HCT116 (cell line): Measurements from ENCODE around the gene YARS2. TPM values are rescaled to one million over a fixed set of nuclear protein-coding genes. Genes with fewer than 3 reads are reported as not detected.

Experiments used
- ATAC-seq: fragments of 200-7000 bp; cut with Tn5 transposase; 2 replicates; pipeline ENCODE4 v1.9.1; 2020; ENCODE audit warnings: mild to moderate bottlenecking, moderate library complexity
- BruUV-seq: library from RNA; stranded (reverse); fragments of 400-500 nt; replicated peaks from 2 replicates; lab custom pipeline; 2021; lab: Mats Ljungman, UMichigan
- CTCF ChIA-PET: fragments of 300-600 bp; sonication (Branson Sonifier 250); formaldehyde crosslinking; loops from one replicate; lab custom pipeline; 2021; ENCODE audit warnings: antibody characterized with exemption; lab: Charles Lee
- POLR2A ChIA-PET: fragments of 300-600, 350-600 bp; sonication (Branson Sonifier 250); formaldehyde crosslinking; loops from one replicate; lab custom pipeline; 2021; ENCODE audit warnings: antibody characterized with exemption; lab: Charles Lee
- RAD21 ChIA-PET, 2 experiments: fragments of 300-600 bp; sonication (Branson Sonifier 250); formaldehyde crosslinking; loops; one replicate each; lab custom pipeline; 2023; ENCODE audit warnings: low total read pairs in 2 of 2; ENCODE audit not compliant: uncharacterized antibody in 2 of 2, unreplicated experiment in 2 of 2, low non-redundant PET in 1 of 2; lab: Charles Lee
- DNase-seq: peaks from one replicate; pipeline ENCODE4 v3.0.0-alpha.2; 2010; ENCODE audit warnings: low read depth, low spot score
- H2AFZ ChIP-seq: fragments of 200-600 bp; shearing (Covaris generic), sonication (generic); 2 replicates; pipeline ENCODE4 v1.6.1; 2017; ENCODE audit warnings: low read depth, mixed run types, mixed read lengths, antibody characterized with exemption, low read length; ENCODE audit not compliant: poor library complexity, severe bottlenecking
- H3K27ac ChIP-seq: 2 replicates; pipeline ENCODE4 v1.5.1; 2012; ENCODE audit warnings: low read depth, low read length
- H3K27me3 ChIP-seq: fragments of 200-600 bp; sonication (generic); 2 replicates; pipeline ENCODE4 v1.6.1; 2016; ENCODE audit warnings: mixed run types, low read length, mixed read lengths; ENCODE audit not compliant: insufficient read depth
- H3K36me3 ChIP-seq, 2 experiments: fragments of 200-500 bp in 1 of 2; fragments of 200-600 bp in 1 of 2; sonication (Bioruptor generic) in 1 of 2; sonication (generic) in 1 of 2; 2 replicates each; pipeline versions ENCODE4 v1.5.1 to v1.6.1; 2014 to 2016; ENCODE audit warnings: low read length in 2 of 2, inconsistent platforms in 1 of 2, mixed read lengths in 1 of 2, mixed run types in 1 of 2; ENCODE audit not compliant: insufficient read depth in 2 of 2, control insufficient read depth in 1 of 2
- H3K4me1 ChIP-seq, 2 experiments: fragments of 200-600 bp in 1 of 2; sonication (generic) in 1 of 2; 2 replicates each; pipeline versions ENCODE4 v1.5.1 to v1.6.1; 2012 to 2017; ENCODE audit warnings: low read length in 2 of 2, inconsistent platforms in 1 of 2, mild to moderate bottlenecking in 1 of 2, mixed read lengths in 1 of 2, mixed run types in 1 of 2, moderate library complexity in 1 of 2; ENCODE audit not compliant: insufficient read depth in 2 of 2, control insufficient read depth in 1 of 2
- H3K4me2 ChIP-seq: fragments of 200-600 bp; sonication (generic); 2 replicates; pipeline ENCODE4 v1.6.1; 2017; ENCODE audit warnings: mixed run types, low read length, mixed read lengths
- H3K4me3 ChIP-seq, 2 experiments: fragments of 200-600 bp in 1 of 2; sonication (generic) in 1 of 2; replicated peaks in 1 of 2; 2 replicates each; pipeline ENCODE4 v1.5.1; 2011 to 2016; ENCODE audit warnings: low read length in 2 of 2, control low read depth in 1 of 2, low read depth in 1 of 2, mild to moderate bottlenecking in 1 of 2, mixed read lengths in 1 of 2, mixed run types in 1 of 2
- H3K79me2 ChIP-seq: fragments of 200-600 bp; sonication (generic); 2 replicates; pipeline ENCODE4 v1.6.1; 2017; ENCODE audit warnings: mild to moderate bottlenecking, mixed run types, low read length, moderate library complexity, mixed read lengths; ENCODE audit not compliant: insufficient read depth
- H3K9ac ChIP-seq: fragments of 200-600 bp; sonication (generic); 2 replicates; pipeline ENCODE4 v1.6.1; 2016; ENCODE audit warnings: low read length, mixed read lengths
- H3K9me2 ChIP-seq: fragments of 200-600 bp; sonication (generic), shearing (Covaris generic); 2 replicates; pipeline ENCODE4 v1.6.1; 2017; ENCODE audit warnings: mixed run types, mild to moderate bottlenecking, moderate library complexity; ENCODE audit not compliant: insufficient read depth
- H3K9me3 ChIP-seq, 2 experiments: fragments of 200-500 bp in 1 of 2; fragments of 200-600 bp in 1 of 2; sonication (Bioruptor generic) in 1 of 2; sonication (generic) in 1 of 2; 2 replicates each; pipeline ENCODE4 v1.6.1; 2014 to 2017; ENCODE audit warnings: low read length in 2 of 2, mixed read lengths in 2 of 2, inconsistent platforms in 1 of 2, low read depth in 1 of 2, mild to moderate bottlenecking in 1 of 2, mixed run types in 1 of 2, moderate library complexity in 1 of 2; ENCODE audit not compliant: control insufficient read depth in 1 of 2, insufficient read depth in 1 of 2
- H4K20me1 ChIP-seq: fragments of 200-600 bp; sonication (generic), shearing (Covaris generic); 2 replicates; pipeline ENCODE4 v1.6.1; 2017; ENCODE audit warnings: mixed run types, mild to moderate bottlenecking, moderate library complexity; ENCODE audit not compliant: insufficient read depth
- CBX3 ChIP-seq: IDR thresholded peaks from 2 replicates; pipeline ENCODE4 v1.6.1; 2012; ENCODE audit warnings: low read depth
- EZH2 ChIP-seq: fragments of 200-600 bp; sonication (generic); IDR thresholded peaks from 2 replicates; pipeline ENCODE4 v1.6.1; 2017; ENCODE audit warnings: antibody characterized with exemption, mixed run types
- FOSL1 ChIP-seq: IDR thresholded peaks from 2 replicates; pipeline ENCODE4 v1.6.1; 2012; ENCODE audit warnings: low read depth
- JUND ChIP-seq: IDR thresholded peaks from 2 replicates; pipeline ENCODE4 v1.6.1; 2012
- RAD21 ChIP-seq: IDR thresholded peaks from 2 replicates; pipeline ENCODE4 v1.6.1; 2012; ENCODE audit warnings: low read depth, mild to moderate bottlenecking
- SP1 ChIP-seq: IDR thresholded peaks from 2 replicates; pipeline ENCODE4 v1.6.1; 2012; ENCODE audit warnings: low read depth
- ZFX ChIP-seq: fragments of 450-650 bp; IDR thresholded peaks from 2 replicates; pipeline ENCODE4 v1.6.1; 2017
- ZNF274 ChIP-seq: fragments of 200-500 bp; sonication (Bioruptor generic); IDR thresholded peaks from 2 replicates; pipeline ENCODE4 v1.6.1; 2014; ENCODE audit warnings: mild to moderate bottlenecking, low read depth, low read length, inconsistent platforms
- intact Hi-C: fragments of 100-400 bp; cut with micrococcal nuclease; formaldehyde crosslinking; loops from 2 replicates; pipeline ENCODE4 v1.10.0; 2022
- total RNA-seq: library from RNA; stranded (reverse); gene quantifications from one replicate; pipeline ENCODE4 v1.2.1, GENCODE V29; 2021; ENCODE audit not compliant: unreplicated experiment
- TF ChIP-seq, protein P1 (sequence below), 3 experiments: fragments of 200-600 bp in 1 of 3; sonication (generic) in 1 of 3; IDR thresholded peaks in 2 of 3; conservative IDR thresholded peaks in 1 of 3; 2 replicates each; pipeline ENCODE4 v1.5.1; 2012 to 2017; ENCODE audit warnings: low read depth in 2 of 3, low read length in 2 of 3, antibody characterized with exemption in 1 of 3, borderline replicate concordance in 1 of 3, control low read depth in 1 of 3, mild to moderate bottlenecking in 1 of 3, mixed read lengths in 1 of 3, mixed run types in 1 of 3, moderate library complexity in 1 of 3; ENCODE audit not compliant: insufficient read depth in 1 of 3
- TF ChIP-seq, protein P2 (sequence below): IDR thresholded peaks from 2 replicates; pipeline ENCODE4 v1.6.1; 2012; ENCODE audit warnings: low read depth

YARS2 gene
- total RNA-seq, 1 experiment from 2014 or later, result 26.7 TPM

DNA sequence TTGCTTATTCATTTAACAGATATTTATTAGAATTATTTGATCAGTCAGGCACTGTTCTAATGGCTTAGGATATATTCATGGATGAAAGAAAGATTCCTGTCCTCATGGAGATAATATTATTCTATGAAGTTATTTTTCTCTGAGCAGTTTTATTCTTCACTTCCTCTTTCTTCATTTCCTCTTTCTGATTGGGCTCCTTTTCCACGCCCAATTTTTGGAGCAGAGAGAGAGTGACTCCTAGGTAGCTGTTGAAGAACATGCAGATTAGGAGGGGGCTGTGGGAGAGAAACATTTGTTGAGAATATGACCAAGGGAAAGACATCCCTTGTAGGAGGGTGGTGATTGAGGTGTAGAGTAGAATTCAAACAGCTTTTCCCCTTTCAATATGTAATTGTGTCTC is 6.0 kb upstream of the YARS2 start (continued):
- TF ChIP-seq, protein P1, sequence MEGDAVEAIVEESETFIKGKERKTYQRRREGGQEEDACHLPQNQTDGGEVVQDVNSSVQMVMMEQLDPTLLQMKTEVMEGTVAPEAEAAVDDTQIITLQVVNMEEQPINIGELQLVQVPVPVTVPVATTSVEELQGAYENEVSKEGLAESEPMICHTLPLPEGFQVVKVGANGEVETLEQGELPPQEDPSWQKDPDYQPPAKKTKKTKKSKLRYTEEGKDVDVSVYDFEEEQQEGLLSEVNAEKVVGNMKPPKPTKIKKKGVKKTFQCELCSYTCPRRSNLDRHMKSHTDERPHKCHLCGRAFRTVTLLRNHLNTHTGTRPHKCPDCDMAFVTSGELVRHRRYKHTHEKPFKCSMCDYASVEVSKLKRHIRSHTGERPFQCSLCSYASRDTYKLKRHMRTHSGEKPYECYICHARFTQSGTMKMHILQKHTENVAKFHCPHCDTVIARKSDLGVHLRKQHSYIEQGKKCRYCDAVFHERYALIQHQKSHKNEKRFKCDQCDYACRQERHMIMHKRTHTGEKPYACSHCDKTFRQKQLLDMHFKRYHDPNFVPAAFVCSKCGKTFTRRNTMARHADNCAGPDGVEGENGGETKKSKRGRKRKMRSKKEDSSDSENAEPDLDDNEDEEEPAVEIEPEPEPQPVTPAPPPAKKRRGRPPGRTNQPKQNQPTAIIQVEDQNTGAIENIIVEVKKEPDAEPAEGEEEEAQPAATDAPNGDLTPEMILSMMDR (IDR thresholded peaks at IDR 0.05 in 2 of 3, conservative IDR thresholded peaks at IDR 0.05 in 1 of 3; ENCODE audit: borderline replicate concordance in 1 of 3, insufficient read depth in 1 of 3, low read depth in 2 of 3, low read length in 2 of 3), result no peak
- no peak for TF ChIP-seq SP1

DNA sequence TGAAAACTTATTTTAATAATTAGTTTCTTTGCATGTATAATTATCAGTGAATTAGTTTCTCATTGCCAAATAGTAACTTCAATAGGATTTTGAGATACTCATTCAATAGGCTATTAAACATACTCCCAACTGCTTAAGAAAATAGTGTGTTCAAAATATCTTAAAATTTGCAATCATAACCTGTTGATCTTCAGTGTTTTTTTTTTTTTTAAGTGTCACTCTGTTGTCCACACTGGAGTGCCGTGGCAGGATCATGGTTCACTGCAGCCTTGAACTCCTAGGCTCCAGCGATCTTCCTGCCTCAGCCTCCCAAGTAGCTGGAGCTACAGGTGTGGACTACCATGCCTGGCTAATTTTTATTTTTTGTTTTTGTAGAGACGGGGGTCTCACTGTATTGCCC is 1.5 kb upstream of the YARS2 start:
- Histone ChIP-seq H3K36me3 (peaks cover 5 to 18% of the 10 kb centered on the region in 2 experiments; a peak in 3 of 4 replicates), H3K27me3 (no peaks in the 10 kb centered on the region), H3K4me3 (no peak overlapping the region), H3K9me3 (no peaks in the 10 kb centered on the region), H3K9ac (no peak overlapping the region), H3K79me2 (peaks cover 34% of the 10 kb centered on the region), H3K4me2 (no peak overlapping the region), H3K27ac (no peak overlapping the region), H2AFZ (no peak overlapping the region), H3K9me2 (no peaks in the 10 kb centered on the region), H3K4me1 (peaks cover 6 to 15% of the 10 kb centered on the region in 2 experiments; a peak in 2 of 4 replicates), H4K20me1 (no peaks in the 10 kb centered on the region)
- TF ChIP-seq RAD21 (no peak), CBX3 (no peak), JUND (no peak), ZNF274 (no peak), ZFX (no peak), SP1 (no peak), FOSL1 (no peak), EZH2 (no peak)
- TF ChIP-seq, protein P2, sequence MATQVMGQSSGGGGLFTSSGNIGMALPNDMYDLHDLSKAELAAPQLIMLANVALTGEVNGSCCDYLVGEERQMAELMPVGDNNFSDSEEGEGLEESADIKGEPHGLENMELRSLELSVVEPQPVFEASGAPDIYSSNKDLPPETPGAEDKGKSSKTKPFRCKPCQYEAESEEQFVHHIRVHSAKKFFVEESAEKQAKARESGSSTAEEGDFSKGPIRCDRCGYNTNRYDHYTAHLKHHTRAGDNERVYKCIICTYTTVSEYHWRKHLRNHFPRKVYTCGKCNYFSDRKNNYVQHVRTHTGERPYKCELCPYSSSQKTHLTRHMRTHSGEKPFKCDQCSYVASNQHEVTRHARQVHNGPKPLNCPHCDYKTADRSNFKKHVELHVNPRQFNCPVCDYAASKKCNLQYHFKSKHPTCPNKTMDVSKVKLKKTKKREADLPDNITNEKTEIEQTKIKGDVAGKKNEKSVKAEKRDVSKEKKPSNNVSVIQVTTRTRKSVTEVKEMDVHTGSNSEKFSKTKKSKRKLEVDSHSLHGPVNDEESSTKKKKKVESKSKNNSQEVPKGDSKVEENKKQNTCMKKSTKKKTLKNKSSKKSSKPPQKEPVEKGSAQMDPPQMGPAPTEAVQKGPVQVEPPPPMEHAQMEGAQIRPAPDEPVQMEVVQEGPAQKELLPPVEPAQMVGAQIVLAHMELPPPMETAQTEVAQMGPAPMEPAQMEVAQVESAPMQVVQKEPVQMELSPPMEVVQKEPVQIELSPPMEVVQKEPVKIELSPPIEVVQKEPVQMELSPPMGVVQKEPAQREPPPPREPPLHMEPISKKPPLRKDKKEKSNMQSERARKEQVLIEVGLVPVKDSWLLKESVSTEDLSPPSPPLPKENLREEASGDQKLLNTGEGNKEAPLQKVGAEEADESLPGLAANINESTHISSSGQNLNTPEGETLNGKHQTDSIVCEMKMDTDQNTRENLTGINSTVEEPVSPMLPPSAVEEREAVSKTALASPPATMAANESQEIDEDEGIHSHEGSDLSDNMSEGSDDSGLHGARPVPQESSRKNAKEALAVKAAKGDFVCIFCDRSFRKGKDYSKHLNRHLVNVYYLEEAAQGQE, result no peak
- RAD21 ChIA-PET, result no interaction called here
- BruUV-seq, result no TSS peak
- DNase-seq (no peak), ATAC-seq (no peak)
- CTCF ChIA-PET, result interaction anchor here (3.8 kb wide), 1 partner anchor 163 kb away, joined by 51 read pairs; no protein-coding TSS in a partner anchor
- intact Hi-C loops, result no loop called here
- POLR2A ChIA-PET, result interaction anchor here (1.9 kb wide), 1 partner anchor 139 kb away, joined by 4 read pairs; the partner anchor contains the start of gene PKP2
